ENCODE data around the gene TMEM253. TPM values are rescaled to one million over a fixed set of nuclear protein-coding genes. Genes with fewer than 3 reads are reported as not detected.

Gene TMEM253
- total RNA-seq, 1 experiment from 2014 or later, result 0.49 TPM

DNA sequence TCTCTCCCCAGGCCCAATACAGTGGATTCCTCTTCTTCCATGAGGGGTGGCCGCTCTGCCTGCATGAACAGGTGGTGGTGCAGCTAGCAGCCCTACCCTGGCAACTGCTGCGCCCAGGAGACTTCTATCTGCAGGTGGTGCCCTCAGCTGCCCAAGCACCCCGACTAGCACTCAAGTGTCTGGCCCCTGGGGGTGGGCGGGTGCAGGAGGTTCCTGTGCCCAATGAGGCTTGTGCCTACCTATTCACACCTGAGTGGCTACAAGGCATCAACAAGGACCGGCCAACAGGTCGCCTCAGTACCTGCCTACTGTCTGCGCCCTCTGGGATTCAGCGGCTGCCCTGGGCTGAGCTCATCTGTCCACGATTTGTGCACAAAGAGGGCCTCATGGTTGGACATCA is 26.9 kb upstream of the TMEM253 start:
- H3K27me3 ChIP-seq (replicated peaks; ENCODE audit: insufficient read depth, low read depth, low read length, poor library complexity), result no peaks in the 10 kb centered on the region
- ChIA-PET CTCF (no interaction called here), POLR2A (ENCODE audit: low non-redundant PET) (no interaction called here)
- DNase-seq (ENCODE audit: low spot score), result no peak
- H3K4me1 ChIP-seq (ENCODE audit: insufficient read depth, low read length, poor library complexity, severe bottlenecking), result peaks cover 22% of the 10 kb centered on the region
- no TSS peak for BruUV-seq (replicated peaks)
- TF ChIP-seq EZH2 (IDR thresholded peaks at IDR 0.05; ENCODE audit: borderline replicate concordance, low read depth, low read length, poor library complexity, severe bottlenecking), result no peak
- TF ChIP-seq, protein P1, sequence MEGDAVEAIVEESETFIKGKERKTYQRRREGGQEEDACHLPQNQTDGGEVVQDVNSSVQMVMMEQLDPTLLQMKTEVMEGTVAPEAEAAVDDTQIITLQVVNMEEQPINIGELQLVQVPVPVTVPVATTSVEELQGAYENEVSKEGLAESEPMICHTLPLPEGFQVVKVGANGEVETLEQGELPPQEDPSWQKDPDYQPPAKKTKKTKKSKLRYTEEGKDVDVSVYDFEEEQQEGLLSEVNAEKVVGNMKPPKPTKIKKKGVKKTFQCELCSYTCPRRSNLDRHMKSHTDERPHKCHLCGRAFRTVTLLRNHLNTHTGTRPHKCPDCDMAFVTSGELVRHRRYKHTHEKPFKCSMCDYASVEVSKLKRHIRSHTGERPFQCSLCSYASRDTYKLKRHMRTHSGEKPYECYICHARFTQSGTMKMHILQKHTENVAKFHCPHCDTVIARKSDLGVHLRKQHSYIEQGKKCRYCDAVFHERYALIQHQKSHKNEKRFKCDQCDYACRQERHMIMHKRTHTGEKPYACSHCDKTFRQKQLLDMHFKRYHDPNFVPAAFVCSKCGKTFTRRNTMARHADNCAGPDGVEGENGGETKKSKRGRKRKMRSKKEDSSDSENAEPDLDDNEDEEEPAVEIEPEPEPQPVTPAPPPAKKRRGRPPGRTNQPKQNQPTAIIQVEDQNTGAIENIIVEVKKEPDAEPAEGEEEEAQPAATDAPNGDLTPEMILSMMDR (conservative IDR thresholded peaks at IDR 0.05; ENCODE audit: low read depth, low read length), result no peak
- H3K36me3 ChIP-seq (ENCODE audit: insufficient read depth, low read length, poor library complexity, severe bottlenecking), result peaks cover 57% of the 10 kb centered on the region
- H3K9me3 ChIP-seq (ENCODE audit: low read depth, low read length, poor library complexity, severe bottlenecking), result no peaks in the 10 kb centered on the region
- no peak overlapping the region for H3K4me3 ChIP-seq (ENCODE audit: low read depth, low read length, poor library complexity, severe bottlenecking)
- H3K27ac ChIP-seq (ENCODE audit: low read depth, low read length, poor library complexity, severe bottlenecking), result no peak overlapping the region
- intact Hi-C loops (cut with micrococcal nuclease; ENCODE audit: unreplicated experiment), result no loop called here

DNA sequence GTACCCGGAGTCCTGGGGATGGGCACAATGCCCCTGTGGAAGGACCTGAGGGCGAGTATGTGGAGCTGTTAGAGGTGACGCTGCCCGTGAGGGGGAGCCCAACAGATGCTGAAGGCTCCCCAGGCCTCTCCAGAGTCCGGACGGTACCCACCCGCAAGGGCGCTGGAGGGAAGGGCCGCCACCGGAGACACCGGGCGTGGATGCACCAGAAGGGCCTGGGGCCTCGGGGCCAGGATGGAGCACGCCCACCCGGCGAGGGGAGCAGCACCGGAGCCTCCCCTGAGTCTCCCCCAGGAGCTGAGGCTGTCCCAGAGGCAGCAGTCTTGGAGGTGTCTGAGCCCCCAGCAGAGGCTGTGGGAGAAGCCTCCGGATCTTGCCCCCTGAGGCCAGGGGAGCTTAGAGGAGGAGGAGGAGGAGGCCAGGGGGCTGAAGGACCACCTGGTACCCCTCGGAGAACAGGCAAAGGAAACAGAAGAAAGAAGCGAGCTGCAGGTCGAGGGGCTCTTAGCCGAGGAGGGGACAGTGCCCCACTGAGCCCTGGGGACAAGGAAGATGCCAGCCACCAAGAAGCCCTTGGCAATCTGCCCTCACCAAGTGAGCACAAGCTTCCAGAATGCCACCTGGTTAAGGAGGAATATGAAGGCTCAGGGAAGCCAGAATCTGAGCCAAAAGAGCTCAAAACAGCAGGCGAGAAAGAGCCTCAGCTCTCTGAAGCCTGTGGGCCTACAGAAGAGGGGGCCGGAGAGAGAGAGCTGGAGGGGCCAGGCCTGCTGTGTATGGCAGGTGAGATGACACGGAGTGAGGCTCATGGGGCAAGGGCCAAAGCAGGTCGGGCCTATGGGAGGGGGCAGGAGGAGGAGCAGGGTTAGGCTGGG is 26.2 kb upstream of the TMEM253 start:
- ChIA-PET CTCF (interaction anchor here (1.1 kb wide), 1 partner anchor 19 kb away, joined by 5 read pairs; no protein-coding TSS in a partner anchor), POLR2A (ENCODE audit: low non-redundant PET) (no interaction called here)
- Histone ChIP-seq H3K4me1 (ENCODE audit: insufficient read depth, low read length, poor library complexity, severe bottlenecking) (peaks cover 15% of the 10 kb centered on the region), H3K36me3 (ENCODE audit: insufficient read depth, low read length, poor library complexity, severe bottlenecking) (peaks cover 63% of the 10 kb centered on the region), H3K27ac (ENCODE audit: low read depth, low read length, poor library complexity, severe bottlenecking) (no peak overlapping the region), H3K27me3 (replicated peaks; ENCODE audit: insufficient read depth, low read depth, low read length, poor library complexity) (no peaks in the 10 kb centered on the region), H3K9me3 (ENCODE audit: low read depth, low read length, poor library complexity, severe bottlenecking) (no peaks in the 10 kb centered on the region), H3K4me3 (ENCODE audit: low read depth, low read length, poor library complexity, severe bottlenecking) (no peak overlapping the region)
- no peak for TF ChIP-seq EZH2 (IDR thresholded peaks at IDR 0.05; ENCODE audit: borderline replicate concordance, low read depth, low read length, poor library complexity, severe bottlenecking)
- TF ChIP-seq, protein P1 (conservative IDR thresholded peaks at IDR 0.05; ENCODE audit: low read depth, low read length), result no peak
- intact Hi-C loops (cut with micrococcal nuclease; ENCODE audit: unreplicated experiment), result no loop called here
- no peak for DNase-seq (ENCODE audit: low spot score)
- no TSS peak for BruUV-seq (replicated peaks)

DNA sequence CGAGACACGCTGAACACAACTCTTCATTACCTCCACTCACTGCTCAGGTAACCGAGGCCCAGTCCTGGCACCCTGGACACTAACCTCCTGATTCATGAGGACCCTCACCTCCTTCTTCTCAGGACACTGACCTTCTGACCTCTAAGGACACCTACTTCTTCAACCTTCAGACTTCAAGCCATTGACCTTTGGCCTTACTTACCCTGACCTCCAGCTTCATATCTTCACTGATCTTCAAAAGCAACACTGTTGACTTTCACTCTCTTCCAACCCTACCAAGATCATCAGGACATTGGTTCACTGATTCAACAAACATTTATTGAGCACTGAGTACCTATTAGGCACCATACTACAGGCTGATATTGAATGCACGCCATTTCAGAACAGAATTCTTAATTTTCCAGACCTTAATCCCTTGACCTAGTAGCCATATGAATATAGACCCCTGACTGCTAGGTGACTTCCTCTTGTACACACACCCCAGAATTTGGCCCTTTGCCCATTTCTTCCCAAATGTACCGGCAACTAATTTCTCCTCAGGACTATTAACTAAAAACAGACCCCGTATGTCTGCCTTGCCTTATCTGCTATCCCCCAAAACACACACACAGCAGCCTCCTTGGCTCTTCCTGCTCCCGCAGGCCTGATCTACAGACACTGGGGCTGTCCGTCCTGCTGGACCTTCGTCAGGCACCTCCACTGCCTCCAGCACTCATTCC is 25.0 kb upstream of the TMEM253 start:
- Histone ChIP-seq H3K4me3 (ENCODE audit: low read depth, low read length, poor library complexity, severe bottlenecking) (no peak overlapping the region), H3K9me3 (ENCODE audit: low read depth, low read length, poor library complexity, severe bottlenecking) (no peaks in the 10 kb centered on the region), H3K27ac (ENCODE audit: low read depth, low read length, poor library complexity, severe bottlenecking) (no peak overlapping the region), H3K36me3 (ENCODE audit: insufficient read depth, low read length, poor library complexity, severe bottlenecking) (peaks cover 72% of the 10 kb centered on the region), H3K4me1 (ENCODE audit: insufficient read depth, low read length, poor library complexity, severe bottlenecking) (peaks cover 14% of the 10 kb centered on the region), H3K27me3 (replicated peaks; ENCODE audit: insufficient read depth, low read depth, low read length, poor library complexity) (no peaks in the 10 kb centered on the region)
- ChIA-PET CTCF (interaction anchor here (0.6 kb wide), 1 partner anchor 12 kb away, joined by 3 read pairs; no protein-coding TSS in a partner anchor), POLR2A (ENCODE audit: low non-redundant PET) (no interaction called here)
- intact Hi-C loops (cut with micrococcal nuclease; ENCODE audit: unreplicated experiment), result no loop called here
- no peak for DNase-seq (ENCODE audit: low spot score)
- no TSS peak for BruUV-seq (replicated peaks)
- TF ChIP-seq EZH2 (IDR thresholded peaks at IDR 0.05; ENCODE audit: borderline replicate concordance, low read depth, low read length, poor library complexity, severe bottlenecking), result no peak
- TF ChIP-seq, protein P1 (conservative IDR thresholded peaks at IDR 0.05; ENCODE audit: low read depth, low read length), result no peak

Data from A673 (cell line).